Stimulated activated CD8-positive, alpha-beta memory T cell treated with anti-CD3 and anti-CD28 coated beads, Interleukin-7, amount 100 ng/mL, for 24 hours (primary cell): ENCODE measurements around the gene CPNE9.
"Not testable (repeated sequence)": the region's sequence is repeated elsewhere in the genome, so short reads cannot be mapped to it uniquely, and the experiment has no call there.

Experiments
- DNase-seq: peaks from one replicate; pipeline ENCODE4 v3.0.0-alpha.2; 2020; ENCODE audit warnings: low read depth

Gene CPNE9

DNA sequence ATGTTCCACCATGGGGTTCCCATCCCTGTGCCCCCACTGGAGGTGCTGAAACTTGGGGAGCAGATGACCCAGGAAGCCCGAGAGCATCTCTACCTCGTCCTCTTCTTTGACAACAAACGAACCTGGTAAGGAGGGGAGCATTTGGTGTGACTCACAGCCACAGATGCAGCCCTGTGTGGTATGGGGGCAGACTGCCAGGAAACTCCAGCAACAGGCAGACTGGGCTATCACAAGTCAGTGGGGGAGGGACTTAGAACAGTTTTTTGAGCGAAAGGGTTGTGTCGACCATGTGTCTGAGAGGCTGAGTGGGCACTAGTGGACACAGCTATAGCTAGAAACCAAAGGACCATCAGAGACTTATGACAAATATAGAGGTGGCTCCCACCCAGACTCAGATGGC, 42.7 kb downstream of the CPNE9 start:
- DNase-seq, result no peak

DNA sequence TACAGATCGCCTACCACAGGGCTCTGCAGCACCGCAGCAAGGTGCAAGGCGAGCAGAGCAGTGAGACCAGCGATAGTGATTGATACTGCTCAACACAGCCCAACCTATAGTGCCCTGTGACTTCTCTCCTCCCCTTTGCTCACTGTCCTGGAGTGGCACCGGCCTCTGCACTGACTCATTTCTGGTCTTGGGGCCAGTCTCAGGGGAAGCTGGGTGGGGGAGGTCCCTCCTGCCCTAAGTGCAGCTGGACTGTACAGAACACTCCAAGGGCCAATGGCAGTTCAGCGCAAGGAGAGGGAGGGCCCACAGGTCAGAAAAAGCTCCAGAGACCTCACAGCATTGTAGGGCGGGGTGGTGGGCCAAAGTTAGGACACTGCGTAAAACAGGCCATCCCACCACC, 43.6 kb downstream of the CPNE9 start:
- no peak for DNase-seq

- DNase-seq, result no peak
These were observed 44.4 kb downstream of the CPNE9 start for GRCh38 chr3:9748031-9748430.

GRCh38 chr3:9749296-9749644, 45.6 kb downstream of the CPNE9 start:
- no peak for DNase-seq

DNA sequence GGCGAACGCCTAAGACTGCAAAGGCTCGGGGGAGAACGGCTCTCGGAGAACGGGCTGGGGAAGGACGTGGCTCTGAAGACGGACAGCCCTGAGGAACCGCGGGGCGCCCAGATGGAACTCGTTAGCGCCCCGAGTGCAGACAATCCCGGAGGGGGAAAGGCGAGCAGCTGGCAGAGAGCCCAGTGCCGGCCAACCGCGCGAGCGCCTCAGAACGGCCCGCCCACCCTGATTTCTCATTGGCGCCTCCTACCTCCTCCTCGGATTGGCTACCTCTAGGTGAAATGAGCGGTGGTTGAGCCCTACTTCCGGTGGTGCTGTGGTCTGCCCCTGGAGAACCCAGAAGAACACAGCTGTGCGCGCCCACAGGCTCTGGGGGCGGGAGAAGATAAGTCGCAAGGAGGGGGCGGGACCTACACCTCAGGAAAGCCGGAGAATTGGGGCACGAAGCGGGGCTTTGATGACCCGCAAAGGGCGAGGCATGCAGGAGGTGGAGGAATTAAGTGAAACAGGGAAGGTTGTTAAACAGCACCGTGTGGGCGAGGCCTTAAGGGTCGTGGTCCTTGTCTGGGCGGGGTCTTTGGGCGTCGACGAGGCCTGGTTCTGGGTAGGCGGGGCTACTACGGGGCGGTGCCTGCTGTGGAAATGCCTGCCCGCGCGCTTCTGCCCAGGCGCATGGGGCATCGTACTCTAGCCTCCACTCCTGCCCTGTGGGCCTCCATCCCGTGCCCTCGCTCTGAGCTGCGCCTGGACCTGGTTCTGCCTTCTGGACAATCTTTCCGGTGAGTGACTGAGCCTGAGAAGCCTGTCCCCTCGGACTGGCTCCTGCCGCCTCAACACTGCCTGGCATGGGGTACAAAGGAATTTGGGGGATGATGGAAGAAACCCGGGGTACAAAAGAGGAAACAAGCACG, 46.3 kb downstream of the CPNE9 start, which contains the start of gene OGG1:
TSS of gene OGG1 (plus strand) at position 308 of the 911 bp plus-strand sequence. CDS start at position 643, 335 bp downstream.
- DNase-seq, result peak; percentile 91

GRCh38 chr3:9750556-9751411, 47.2 kb downstream of the CPNE9 start:
- DNase-seq, result no peak

- no peak for DNase-seq
These were observed 51.0 kb downstream of the CPNE9 start for GRCh38 chr3:9754678-9755077.

- no peak for DNase-seq
These were observed 53.8 kb downstream of the CPNE9 start for GRCh38 chr3:9757427-9757826.

DNA sequence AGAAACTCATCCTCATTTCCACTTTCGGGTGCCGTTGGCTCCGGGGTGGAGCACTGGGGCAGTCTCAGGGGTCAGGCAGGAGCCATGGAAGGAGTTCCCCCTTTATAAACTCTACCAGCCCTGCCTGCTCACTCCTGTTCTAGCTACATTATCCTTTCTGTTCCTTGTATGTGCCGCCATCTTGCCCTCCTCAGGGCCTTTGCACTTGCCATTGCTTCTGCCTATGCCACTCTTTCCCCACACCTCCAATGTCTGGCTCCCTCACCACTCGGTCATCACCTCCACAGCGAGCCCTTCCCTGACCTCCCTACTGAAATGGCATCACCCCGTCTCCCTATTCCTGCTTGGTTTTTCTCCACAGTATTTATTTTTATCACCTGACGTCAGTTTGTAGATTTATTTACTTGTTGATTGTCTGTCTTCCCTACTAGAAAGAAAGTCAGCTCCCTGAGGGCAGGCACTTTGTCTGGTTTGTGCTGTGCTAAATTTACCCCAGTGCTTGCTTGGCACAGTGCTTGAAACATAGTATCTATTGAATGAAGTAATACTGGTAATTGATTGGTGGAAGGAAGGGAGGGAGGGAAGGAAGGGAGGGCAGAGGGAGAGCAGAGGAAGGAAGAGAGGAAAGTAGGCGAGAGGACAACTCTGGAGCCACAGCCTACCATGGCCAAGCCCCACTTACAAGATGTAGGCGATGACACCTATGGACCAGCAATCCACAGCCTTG, 57.3 kb downstream of the CPNE9 start:
- no peak for DNase-seq

DNA sequence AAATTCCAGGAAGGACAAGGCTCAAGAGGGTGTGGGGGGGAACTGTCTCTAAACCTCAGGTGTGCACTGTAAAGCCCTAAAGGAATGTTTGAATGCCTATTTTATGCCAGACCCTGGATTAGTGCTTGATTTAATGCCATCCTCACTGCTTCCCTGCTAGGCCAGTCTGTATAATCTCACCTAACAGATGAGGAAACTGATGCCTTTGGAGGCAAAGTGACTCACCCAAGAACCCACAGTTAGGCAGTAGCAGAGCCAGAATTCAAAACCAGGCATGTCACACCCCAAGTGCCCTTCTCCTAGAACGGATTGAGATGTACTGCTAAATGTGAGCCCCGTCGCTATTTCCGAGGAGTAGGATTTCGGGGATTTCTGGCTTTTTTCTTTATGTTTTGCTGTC, 58.3 kb downstream of the CPNE9 start:
- no peak for DNase-seq

GRCh38 chr3:9762871-9763270, 59.2 kb downstream of the CPNE9 start:
- DNase-seq, result no peak

GRCh38 chr3:9765865-9766264, 62.2 kb downstream of the CPNE9 start:
- no peak for DNase-seq

DNA sequence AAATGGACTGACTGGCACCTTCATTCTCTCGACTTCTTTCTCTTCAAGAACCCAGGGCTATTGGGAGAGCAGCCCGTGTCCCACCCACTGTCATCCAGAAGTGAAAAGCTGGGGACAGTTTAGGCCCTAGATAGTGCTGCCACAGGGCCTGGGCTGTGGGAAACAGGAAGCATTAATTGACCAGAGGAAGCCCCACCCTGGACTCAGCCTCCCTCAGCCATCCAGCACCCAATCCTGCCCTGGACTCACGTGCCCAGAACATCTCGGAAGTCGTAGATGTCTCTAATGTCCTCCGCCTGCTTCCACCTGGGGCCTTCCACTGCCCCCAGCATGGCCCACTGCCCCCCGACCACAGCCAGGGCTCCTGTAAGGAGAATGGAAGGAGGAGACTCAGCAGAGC, 63.8 kb downstream of the CPNE9 start:
- no peak for DNase-seq

GRCh38 chr3:9768141-9768775, 64.6 kb downstream of the CPNE9 start:
- no peak for DNase-seq

GRCh38 chr3:9769012-9769411, 65.4 kb downstream of the CPNE9 start:
- DNase-seq, result no peak

GRCh38 chr3:9769426-9770275, 66.0 kb downstream of the CPNE9 start, which contains the start of gene CAMK1:
TSS of gene CAMK1 (minus strand) at chr3:9769947. CDS start at chr3:9767749, 2,198 bp downstream.
- no peak for DNase-seq

- DNase-seq, result no peak
These were observed 66.7 kb downstream of the CPNE9 start for GRCh38 chr3:9770276-9770812.

DNA sequence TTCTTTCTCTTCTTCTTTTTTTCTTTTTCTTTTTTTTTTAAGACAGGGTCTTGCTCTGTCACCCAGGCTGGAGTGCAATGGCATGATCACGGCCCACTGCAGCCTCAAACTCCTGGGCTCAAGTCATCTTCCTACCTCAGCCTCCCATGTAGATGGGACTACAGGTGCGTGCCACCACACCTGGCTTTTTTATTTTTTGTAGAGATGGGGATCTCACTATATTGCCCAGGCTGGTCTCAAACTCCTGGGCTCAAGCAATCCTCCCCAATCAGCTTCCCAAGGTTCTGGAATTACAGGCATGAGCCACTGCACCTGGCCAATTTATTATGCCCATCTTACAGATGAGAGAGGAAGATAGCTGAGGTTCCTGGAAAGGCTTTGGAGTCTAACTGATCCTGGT, 67.4 kb downstream of the CPNE9 start:
- not testable (repeated sequence) for DNase-seq

GRCh38 chr3:9776896-9777693, 73.5 kb downstream of the CPNE9 start:
- no peak for DNase-seq

GRCh38 chr3:9777694-9778021, 74.0 kb downstream of the CPNE9 start:
- DNase-seq, result no peak
